OCI-LY3 (cell line): Measurements from ENCODE around the gene GOSR2.

ENCODE experiments used
- CTCF ChIP-seq: fragments of 200-600, 300-600 bp; sonication (generic); IDR thresholded peaks from 2 replicates; pipeline ENCODE4 v1.5.1; 2014; ENCODE audit warnings: antibody characterized with exemption, low read length, low read depth
- EZH2phosphoT487 ChIP-seq: fragments of 200-600 bp; shearing (Covaris generic); IDR thresholded peaks from 2 replicates; pipeline ENCODE4 v1.6.1; 2018; ENCODE audit warnings: antibody characterized with exemption, mixed run types, low read depth

- TF ChIP-seq CTCF (no peak), EZH2phosphoT487 (no peak)
Observed at GRCh38 chr17:46968224-46968834, 45.4 kb downstream of the GOSR2 start.
